ENCODE data around the gene SCARB1. TPM values are rescaled to one million over a fixed set of nuclear protein-coding genes. Genes with fewer than 3 reads are reported as not detected.

SCARB1 gene
- total and polyA plus RNA-seq, 9 of the 15 experiments (the other 6 are each of a cell fraction or from before 2014, with no cell fraction given): 0.56 to 157 (median 52.8) TPM

- no TSS peak for BruUV-seq (replicated peaks)
- DNase-seq (ENCODE audit: extremely low read depth in 1 of 4, low spot score in 3 of 4): no peak
- no peaks in the 10 kb centered on the region for H3K27me3 ChIP-seq (ENCODE audit: control insufficient read depth in 2 of 2, insufficient read depth in 2 of 2, low read length in 2 of 2)
- no peak overlapping the region for H3K4me2 ChIP-seq (ENCODE audit: insufficient read depth, low read length)
- FAIRE-seq: no peak
- no peaks in the 10 kb centered on the region for H3K36me3 ChIP-seq (ENCODE audit: control insufficient read depth, insufficient read depth, low read length)
- H3K4me1 ChIP-seq (replicated peaks in 1 of 2; ENCODE audit: control insufficient read depth in 2 of 2, insufficient read depth in 2 of 2, low read length in 2 of 2): peaks cover 9 to 17% of the 10 kb centered on the region in 2 experiments; a peak in 4 of 5 replicates
- no peak overlapping the region for H3K27ac ChIP-seq (ENCODE audit: extremely low read depth, low read depth, low read length)
- no peak for ATAC-seq
- ChIA-PET CTCF (ENCODE audit: low intra/inter-chr PET ratio) (interaction anchor here (0.8 kb wide), 1 partner anchor 34 kb away, joined by 3 read pairs; no protein-coding TSS in a partner anchor), POLR2A (interaction anchor here (0.7 to 1.1 kb wide), 2 partner anchors 344 to 381 kb away, joined by 3 to 4 read pairs; no protein-coding TSS in a partner anchor)
- WGBS (ENCODE audit: insufficient coverage, low coverage, missing lambda C conversion rate): 69% methylated on average over 6 of the region's 6 CpGs
- intact Hi-C loops (cut with micrococcal nuclease) (no loop called here), in situ Hi-C loops (cut with MboI) (no loop called here)
- no peaks in the 10 kb centered on the region for H3K79me2 ChIP-seq (ENCODE audit: control insufficient read depth, insufficient read depth, low read length)
- H3K9ac ChIP-seq (ENCODE audit: insufficient read depth in 1 of 2, low read depth in 2 of 2, low read length in 2 of 2): peak overlapping the region in 1 of 2 experiments; percentile 10; a peak in 1 of 4 replicates
- no peak overlapping the region for H3K4me3 ChIP-seq
- TF ChIP-seq ETV5 (CRISPR knock-in tag; IDR thresholded peaks at IDR 0.05; ENCODE audit: low read depth): no peak
- TF ChIP-seq SNAPC5 (CRISPR knock-in tag; IDR thresholded peaks at IDR 0.05): no peak
- TF ChIP-seq CBX8 (IDR thresholded peaks at IDR 0.05; ENCODE audit: borderline replicate concordance, extremely low read depth, low read depth, low read length, poor library complexity, severe bottlenecking): no peak
- no peak for TF ChIP-seq ZBTB7A (IDR thresholded peaks at IDR 0.05; ENCODE audit: borderline replicate concordance, control insufficient read depth, low read depth, low read length)
- H3K9me1 ChIP-seq (ENCODE audit: control insufficient read depth, insufficient read depth, low read length): no peaks in the 10 kb centered on the region
- H3K9me3 ChIP-seq (replicated peaks; ENCODE audit: control insufficient read depth, insufficient read depth, low read depth, low read length): no peaks in the 10 kb centered on the region
- H4K20me1 ChIP-seq (replicated peaks; ENCODE audit: control insufficient read depth, insufficient read depth, low read length): peaks cover 4% of the 10 kb centered on the region; the same call in 1 of the 2 replicates
- peak overlapping the region; percentile 34; the same call in 1 of the 2 replicates for H2AFZ ChIP-seq (ENCODE audit: low read depth, low read length)
These were observed 130.6 kb downstream of the SCARB1 start for GRCh38 chr12:124733086-124733485.
